Panc1 (cell line): Measurements from ENCODE around the gene AFF3. TPM values are rescaled to one million over a fixed set of nuclear protein-coding genes. Genes with fewer than 3 reads are reported as not detected.

Experiments
- ATAC-seq: fragments of 200-7000 bp; cut with Tn5 transposase; 2 replicates; pipeline ENCODE4 v1.9.1; 2020; ENCODE audit warnings: mild to moderate bottlenecking, moderate library complexity
- BruUV-seq: library from RNA; stranded (reverse); fragments of 400-500 nt; replicated peaks from 2 replicates; lab custom pipeline; 2021; lab: Mats Ljungman, UMichigan
- CTCF ChIA-PET: fragments of 300-600 bp; sonication (Branson Sonifier 250); formaldehyde crosslinking; loops from one replicate; lab custom pipeline; 2022; ENCODE audit warnings: antibody characterized with exemption; lab: Charles Lee
- POLR2A ChIA-PET: fragments of 300-600 bp; sonication (Branson Sonifier 250); formaldehyde crosslinking; loops from one replicate; lab custom pipeline; 2022; ENCODE audit warnings: antibody characterized with exemption; lab: Charles Lee
- DNase-seq: peaks from one replicate; pipeline ENCODE4 v3.0.0-alpha.2; 2010; ENCODE audit warnings: low read depth, low spot score
- H3K27ac ChIP-seq: 2 replicates; pipeline ENCODE4 v1.5.1; 2011; ENCODE audit warnings: mild to moderate bottlenecking, low read length, inconsistent platforms
- H3K27me3 ChIP-seq: fragments of 200-500 bp; sonication (Bioruptor generic); 2 replicates; pipeline ENCODE4 v1.6.0; 2014; ENCODE audit warnings: low read length, inconsistent platforms; ENCODE audit not compliant: control insufficient read depth, insufficient read depth
- H3K36me3 ChIP-seq: fragments of 200-500 bp; sonication (Bioruptor generic); 2 replicates; pipeline ENCODE4 v1.5.1; 2014; ENCODE audit warnings: inconsistent platforms, mild to moderate bottlenecking, low read length, moderate library complexity; ENCODE audit not compliant: control insufficient read depth, insufficient read depth
- H3K4me1 ChIP-seq: 2 replicates; pipeline ENCODE4 v1.5.1; 2011; ENCODE audit warnings: inconsistent platforms, mild to moderate bottlenecking, low read length, moderate library complexity; ENCODE audit not compliant: control insufficient read depth, insufficient read depth
- H3K4me3 ChIP-seq, 2 experiments: 2 replicates each; pipeline ENCODE4 v1.5.1; 2011 to 2012; ENCODE audit warnings: low read depth in 2 of 2, low read length in 2 of 2, mild to moderate bottlenecking in 2 of 2, inconsistent platforms in 1 of 2, moderate library complexity in 1 of 2
- H3K9me3 ChIP-seq: fragments of 200-500 bp; sonication (Bioruptor generic); 2 replicates; pipeline ENCODE4 v1.5.1; 2014; ENCODE audit warnings: low read depth, mild to moderate bottlenecking, inconsistent platforms, low read length, moderate library complexity; ENCODE audit not compliant: control insufficient read depth, insufficient read depth
- POLR2AphosphoS5 ChIP-seq: IDR thresholded peaks from 2 replicates; pipeline ENCODE4 v1.6.1; 2012; ENCODE audit warnings: mild to moderate bottlenecking, low read depth, low read length, moderate library complexity
- REST ChIP-seq, 2 experiments: IDR thresholded peaks; 2 replicates each; pipeline ENCODE4 v1.6.1; 2011 to 2012; ENCODE audit warnings: low read depth in 2 of 2, control low read depth in 1 of 2, low read length in 1 of 2, mild to moderate bottlenecking in 1 of 2, moderate library complexity in 1 of 2; ENCODE audit not compliant: insufficient read depth in 1 of 2
- SIN3A ChIP-seq: IDR thresholded peaks from 2 replicates; pipeline ENCODE4 v1.6.1; 2012; ENCODE audit warnings: low read depth, mild to moderate bottlenecking, low read length, moderate library complexity, borderline replicate concordance; ENCODE audit not compliant: insufficient read depth
- TCF7L2 ChIP-seq: IDR thresholded peaks from 2 replicates; pipeline ENCODE4 v1.6.1; 2011; ENCODE audit warnings: mild to moderate bottlenecking, low read depth, low read length, inconsistent platforms
- in situ Hi-C: cut with HindIII; loops from 2 replicates; pipeline ENCODE4 v1.10.0; 2016; ENCODE audit warnings: low sequenced_read_pairs, low pct_unique_long_range_greater_than_20kb
- intact Hi-C: fragments of 100-400 bp; cut with micrococcal nuclease; formaldehyde crosslinking; loops from one replicate; pipeline ENCODE4 v1.10.0; 2022; ENCODE audit not compliant: unreplicated experiment
- total RNA-seq: library from RNA; stranded (reverse); gene quantifications from one replicate; pipeline ENCODE4 v1.2.1, GENCODE V29; 2021; ENCODE audit not compliant: unreplicated experiment
- TF ChIP-seq, protein P1 (sequence below): fragments of 450-650 bp; IDR thresholded peaks from 2 replicates; pipeline ENCODE4 v1.5.1; 2017; ENCODE audit warnings: mild to moderate bottlenecking

Gene AFF3
- total RNA-seq, 1 experiment from 2014 or later, result 2.2 TPM

DNA sequence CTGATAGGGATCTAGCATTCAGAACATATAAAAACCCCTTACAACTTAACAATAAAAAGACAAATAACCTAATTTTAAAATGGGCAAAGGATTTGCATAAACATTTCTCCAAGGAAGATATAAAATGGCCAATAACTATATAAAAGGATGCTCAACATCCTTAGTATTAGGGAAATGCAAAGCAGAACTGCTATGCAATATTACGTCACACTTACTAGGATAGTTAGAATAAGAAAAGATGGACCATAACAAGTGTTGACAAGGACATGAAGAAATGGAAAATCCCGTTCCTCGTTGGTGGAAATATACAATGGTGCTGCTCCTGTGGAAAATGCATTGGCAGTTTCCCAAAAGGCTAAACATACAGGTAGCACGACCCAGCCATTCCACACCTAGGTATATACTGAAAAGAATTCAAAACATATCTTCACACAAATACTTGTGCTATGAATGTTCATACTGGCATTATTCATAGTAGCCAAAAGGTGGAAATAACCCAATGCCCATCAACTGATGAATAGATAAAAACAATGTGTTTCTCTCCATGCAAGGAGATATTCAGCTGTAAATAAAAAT is 604.4 kb downstream of the AFF3 start:
- no peaks in the 10 kb centered on the region for H3K9me3 ChIP-seq
- H3K4me1 ChIP-seq, result no peaks in the 10 kb centered on the region
- H3K4me3 ChIP-seq, result no peak overlapping the region
- TF ChIP-seq REST (IDR thresholded peaks at IDR 0.05; ENCODE audit: insufficient read depth in 1 of 2, low read depth in 2 of 2, low read length in 1 of 2) (no peak), TCF7L2 (no peak), POLR2AphosphoS5 (no peak), SIN3A (no peak)
- TF ChIP-seq, protein P1, sequence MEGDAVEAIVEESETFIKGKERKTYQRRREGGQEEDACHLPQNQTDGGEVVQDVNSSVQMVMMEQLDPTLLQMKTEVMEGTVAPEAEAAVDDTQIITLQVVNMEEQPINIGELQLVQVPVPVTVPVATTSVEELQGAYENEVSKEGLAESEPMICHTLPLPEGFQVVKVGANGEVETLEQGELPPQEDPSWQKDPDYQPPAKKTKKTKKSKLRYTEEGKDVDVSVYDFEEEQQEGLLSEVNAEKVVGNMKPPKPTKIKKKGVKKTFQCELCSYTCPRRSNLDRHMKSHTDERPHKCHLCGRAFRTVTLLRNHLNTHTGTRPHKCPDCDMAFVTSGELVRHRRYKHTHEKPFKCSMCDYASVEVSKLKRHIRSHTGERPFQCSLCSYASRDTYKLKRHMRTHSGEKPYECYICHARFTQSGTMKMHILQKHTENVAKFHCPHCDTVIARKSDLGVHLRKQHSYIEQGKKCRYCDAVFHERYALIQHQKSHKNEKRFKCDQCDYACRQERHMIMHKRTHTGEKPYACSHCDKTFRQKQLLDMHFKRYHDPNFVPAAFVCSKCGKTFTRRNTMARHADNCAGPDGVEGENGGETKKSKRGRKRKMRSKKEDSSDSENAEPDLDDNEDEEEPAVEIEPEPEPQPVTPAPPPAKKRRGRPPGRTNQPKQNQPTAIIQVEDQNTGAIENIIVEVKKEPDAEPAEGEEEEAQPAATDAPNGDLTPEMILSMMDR, result no peak
- ChIA-PET CTCF (no interaction called here), POLR2A (no interaction called here)
- ATAC-seq, result no peak
- no peak for DNase-seq
- BruUV-seq, result no TSS peak
- in situ Hi-C loops, result no loop called here
- H3K36me3 ChIP-seq, result no peaks in the 10 kb centered on the region
- peaks cover 13% of the 10 kb centered on the region for H3K27me3 ChIP-seq
- no peak overlapping the region for H3K27ac ChIP-seq
- intact Hi-C loops, result no loop called here

DNA sequence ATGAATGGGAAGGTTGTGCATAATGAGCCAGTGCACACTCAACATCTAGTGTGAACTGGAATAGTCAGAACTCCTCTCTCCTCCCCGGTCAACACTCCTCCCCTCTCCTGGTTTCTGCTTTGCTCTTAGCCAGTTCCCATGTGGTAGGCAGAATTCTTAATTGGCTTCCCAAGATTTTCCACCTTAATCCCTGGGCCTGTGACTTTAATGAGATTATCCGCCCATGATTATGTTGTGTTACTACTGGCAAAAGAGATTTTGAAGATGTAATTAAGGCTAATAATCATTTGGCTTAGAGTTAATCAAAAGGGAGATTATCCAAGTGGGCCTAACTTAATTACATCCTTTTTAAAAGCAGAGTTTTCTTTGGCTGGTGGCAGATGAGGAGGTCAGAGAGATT is 618.3 kb downstream of the AFF3 start:
- no TSS peak for BruUV-seq
- ChIA-PET POLR2A (no interaction called here), CTCF (no interaction called here)
- H3K36me3 ChIP-seq, result no peaks in the 10 kb centered on the region
- intact Hi-C loops, result no loop called here
- no peaks in the 10 kb centered on the region; the same call in 1 of the 2 replicates for H3K27me3 ChIP-seq
- DNase-seq (no peak), ATAC-seq (no peak)
- no peaks in the 10 kb centered on the region for H3K9me3 ChIP-seq
- H3K27ac ChIP-seq, result no peak overlapping the region
- in situ Hi-C loops, result no loop called here
- TF ChIP-seq POLR2AphosphoS5, result no peak
- TF ChIP-seq REST (IDR thresholded peaks at IDR 0.05; ENCODE audit: insufficient read depth in 1 of 2, low read depth in 2 of 2, low read length in 1 of 2), result no peak
- TF ChIP-seq SIN3A, result no peak
- TF ChIP-seq, protein P1, result no peak
- TF ChIP-seq TCF7L2, result no peak
- H3K4me3 ChIP-seq, result no peak overlapping the region
- no peaks in the 10 kb centered on the region for H3K4me1 ChIP-seq
